HG03460 (cell line): ENCODE results near the gene ACTN2.
"Not testable (repeated sequence)": the region's sequence is repeated elsewhere in the genome, so short reads cannot be mapped to it uniquely, and the experiment has no call there.

Experiments used
- ATAC-seq: cut with Tn5 transposase; IDR thresholded peaks from one replicate; pipeline ENCODE4 v1.9.1; 2021; ENCODE audit not compliant: unreplicated experiment

ACTN2 gene

DNA sequence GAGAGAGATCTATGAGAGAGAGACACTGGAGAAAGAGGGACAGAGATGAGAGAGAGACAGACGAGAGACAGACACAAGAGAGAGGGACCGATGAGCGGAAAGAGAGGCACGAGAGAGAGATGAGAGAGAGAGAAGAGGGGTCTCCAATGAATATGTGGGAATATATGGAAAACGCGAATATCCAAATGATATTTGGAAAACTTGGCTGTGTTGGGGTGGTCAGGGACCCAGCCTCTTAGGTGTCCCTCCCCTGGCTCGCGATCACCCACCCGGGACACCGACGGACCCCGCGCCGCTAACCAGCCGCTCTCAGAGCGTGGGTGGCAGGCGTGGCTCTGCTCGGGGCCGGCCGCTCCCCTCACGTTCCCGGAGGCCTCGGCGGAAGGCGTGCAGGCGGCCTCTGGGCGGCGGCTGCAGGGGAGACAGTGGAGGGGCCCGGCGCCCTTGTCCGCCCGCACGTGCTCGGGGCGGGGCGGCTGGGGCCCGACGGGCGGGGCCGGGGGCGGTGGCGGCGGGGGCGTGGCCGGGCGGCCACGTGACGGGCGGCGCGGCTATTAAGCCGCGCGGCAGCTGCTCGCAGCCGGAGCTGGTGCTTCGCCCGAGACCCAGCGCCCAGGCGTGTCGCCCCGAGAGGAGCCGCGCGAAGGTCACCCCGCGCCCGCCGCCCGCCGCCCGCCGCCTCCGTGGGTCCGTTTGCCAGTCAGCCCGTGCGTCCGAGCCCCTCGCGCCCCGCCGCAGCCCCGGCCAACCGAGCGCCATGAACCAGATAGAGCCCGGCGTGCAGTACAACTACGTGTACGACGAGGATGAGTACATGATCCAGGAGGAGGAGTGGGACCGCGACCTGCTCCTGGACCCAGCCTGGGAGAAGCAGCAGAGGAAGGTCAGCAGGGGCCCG, at the start of gene ACTN2:
TSS of gene ACTN2 (plus strand) at position 583 of the 898 bp plus-strand sequence. CDS start at position 758, 175 bp downstream.
- ATAC-seq = peak; percentile 79

DNA sequence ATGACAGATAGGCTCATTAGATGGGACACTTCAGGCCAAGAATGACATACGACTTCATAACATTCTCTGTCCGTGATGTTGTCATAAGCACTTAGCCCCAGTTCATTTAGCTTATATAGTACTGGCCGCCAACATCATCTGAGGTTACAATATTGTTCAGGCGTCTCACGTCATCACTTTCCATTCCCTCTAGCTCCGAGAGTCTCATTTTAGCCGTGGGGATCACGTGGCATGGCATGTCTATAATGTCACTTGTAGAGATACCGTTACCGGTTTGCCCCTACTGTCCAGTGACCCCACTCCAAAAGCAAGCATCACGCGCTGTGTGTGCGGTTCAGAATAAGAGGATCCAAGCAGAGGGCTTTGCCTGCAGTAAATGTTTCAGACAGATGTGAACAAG, 47.4 kb upstream of the ACTN2 start:
- no peak for ATAC-seq

DNA sequence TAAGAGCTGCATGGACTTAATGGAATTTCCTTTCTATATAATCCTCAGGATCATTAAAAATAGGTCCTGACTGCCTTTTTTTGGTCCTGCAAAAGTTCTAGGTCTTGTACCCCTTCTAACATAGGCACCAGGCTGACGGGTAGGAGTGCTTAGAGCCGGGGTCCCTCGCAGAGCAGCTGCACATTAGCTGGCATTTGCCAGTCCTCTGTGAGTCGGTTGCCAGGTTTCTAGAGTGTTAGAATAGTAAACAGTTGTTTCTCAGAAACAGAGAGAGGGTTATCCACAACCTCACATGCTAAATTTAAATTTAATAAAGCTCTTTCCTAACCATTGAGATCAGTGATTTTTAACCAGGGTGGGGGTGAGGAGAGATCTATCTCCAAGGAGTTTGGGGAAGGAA, 46.6 kb upstream of the ACTN2 start:
- no peak for ATAC-seq

DNA sequence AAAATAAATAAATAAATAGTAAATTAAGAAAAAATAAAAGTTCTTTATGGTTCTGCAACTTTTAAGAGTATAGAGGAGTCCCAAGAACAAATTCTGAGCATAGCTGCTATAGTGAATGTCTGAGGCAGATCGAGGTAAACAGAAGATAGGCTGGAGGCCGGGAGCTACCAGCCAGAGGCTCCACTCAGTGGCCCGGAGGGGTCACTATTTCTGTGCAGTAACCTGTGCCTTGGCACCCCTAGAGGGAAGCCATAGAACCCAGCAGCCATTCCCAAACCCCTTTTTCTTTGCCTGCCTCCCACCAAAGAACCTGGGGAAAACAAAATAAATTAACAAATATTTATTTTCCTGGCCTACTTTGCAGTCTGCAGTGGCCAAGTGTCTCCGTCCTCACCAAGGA, 43.5 kb upstream of the ACTN2 start:
- ATAC-seq = no peak

DNA sequence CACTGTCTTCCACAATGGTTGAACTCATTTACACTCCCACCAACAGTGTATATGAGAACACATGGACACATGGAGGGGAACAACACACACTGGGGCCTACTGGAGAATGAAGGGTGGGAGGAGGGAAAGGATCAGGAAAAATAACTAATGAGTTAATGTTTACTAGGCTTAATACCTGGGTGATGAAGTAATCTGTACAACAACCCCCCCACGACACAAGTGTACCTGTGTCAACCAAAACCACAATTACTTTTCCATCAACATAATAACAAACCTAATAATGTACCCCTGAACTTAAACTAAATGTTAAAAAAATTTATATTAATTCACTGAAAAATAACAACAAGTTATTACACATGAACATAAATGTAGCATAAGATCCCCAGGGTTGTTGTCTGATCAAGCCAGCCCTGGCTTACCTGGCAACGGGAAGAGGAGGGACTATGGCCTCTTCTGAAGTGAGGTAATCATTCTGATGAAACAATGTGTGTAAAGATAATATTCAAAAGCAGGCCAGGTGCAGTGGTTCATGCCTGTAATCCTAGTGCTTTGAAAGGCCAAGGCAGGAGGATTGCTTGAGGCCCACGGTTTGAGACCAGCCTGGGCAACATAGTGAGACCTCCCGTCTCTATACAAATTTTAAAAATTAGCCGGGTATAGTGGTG, 41.2 kb upstream of the ACTN2 start:
- no peak for ATAC-seq

DNA sequence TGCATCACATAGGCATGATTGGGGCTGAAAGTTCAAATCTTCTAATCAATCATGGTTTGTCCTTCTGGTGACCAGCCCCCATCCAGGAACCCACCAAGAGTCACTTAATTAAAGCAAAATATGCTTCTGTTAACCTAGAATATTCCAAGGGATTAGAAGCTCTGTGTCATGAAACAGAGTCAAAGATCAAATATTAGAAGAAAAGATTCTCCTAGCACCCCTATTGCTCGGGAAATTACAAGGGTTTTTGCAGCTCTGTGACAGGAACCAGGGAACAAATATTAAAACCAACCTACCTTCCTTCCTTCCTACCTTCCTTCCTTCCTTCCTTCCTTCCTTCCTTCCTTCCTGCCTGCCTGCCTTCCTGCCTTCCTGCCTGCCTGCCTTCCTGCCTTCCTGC, 31.8 kb upstream of the ACTN2 start:
- ATAC-seq = no peak

DNA sequence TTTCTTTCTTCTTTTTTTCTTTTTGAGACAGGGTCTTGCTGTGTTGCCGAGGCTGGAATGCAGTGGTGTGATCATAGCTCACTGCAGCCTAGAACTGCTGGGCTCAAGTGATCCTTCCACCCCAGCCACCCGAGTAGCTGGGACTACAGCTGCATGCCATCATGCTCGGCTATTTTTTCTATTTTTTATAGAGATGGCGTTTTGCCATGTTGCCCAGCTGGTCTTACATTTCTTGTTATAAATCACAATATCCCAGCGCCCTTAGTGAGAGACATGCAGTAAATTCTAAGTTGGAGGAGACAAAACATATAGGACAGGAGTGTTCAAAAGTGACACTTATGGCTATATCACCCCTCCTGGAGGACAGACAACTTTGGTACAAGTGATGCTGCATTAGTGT, 31.3 kb upstream of the ACTN2 start:
- ATAC-seq = no peak

DNA sequence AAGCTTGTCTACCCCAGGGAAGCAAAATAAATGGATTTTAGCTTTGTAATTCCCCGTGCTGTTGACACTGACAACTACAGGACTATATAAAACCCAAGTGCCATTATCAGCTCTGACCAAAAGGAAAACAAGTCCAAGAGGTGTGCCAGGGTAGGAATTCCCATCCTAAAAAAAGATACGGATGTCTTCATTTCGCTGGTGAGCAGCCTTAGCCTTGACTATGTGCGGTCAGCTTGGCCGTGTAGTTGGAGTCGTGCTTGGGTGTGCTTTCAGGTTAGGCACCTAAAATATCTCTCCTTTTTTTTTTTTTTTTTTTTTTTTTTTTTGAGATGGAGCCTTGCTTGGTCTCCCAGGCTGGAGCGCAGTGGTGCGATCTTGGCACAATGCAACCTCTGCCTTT, 28.9 kb upstream of the ACTN2 start:
- ATAC-seq = no peak

DNA sequence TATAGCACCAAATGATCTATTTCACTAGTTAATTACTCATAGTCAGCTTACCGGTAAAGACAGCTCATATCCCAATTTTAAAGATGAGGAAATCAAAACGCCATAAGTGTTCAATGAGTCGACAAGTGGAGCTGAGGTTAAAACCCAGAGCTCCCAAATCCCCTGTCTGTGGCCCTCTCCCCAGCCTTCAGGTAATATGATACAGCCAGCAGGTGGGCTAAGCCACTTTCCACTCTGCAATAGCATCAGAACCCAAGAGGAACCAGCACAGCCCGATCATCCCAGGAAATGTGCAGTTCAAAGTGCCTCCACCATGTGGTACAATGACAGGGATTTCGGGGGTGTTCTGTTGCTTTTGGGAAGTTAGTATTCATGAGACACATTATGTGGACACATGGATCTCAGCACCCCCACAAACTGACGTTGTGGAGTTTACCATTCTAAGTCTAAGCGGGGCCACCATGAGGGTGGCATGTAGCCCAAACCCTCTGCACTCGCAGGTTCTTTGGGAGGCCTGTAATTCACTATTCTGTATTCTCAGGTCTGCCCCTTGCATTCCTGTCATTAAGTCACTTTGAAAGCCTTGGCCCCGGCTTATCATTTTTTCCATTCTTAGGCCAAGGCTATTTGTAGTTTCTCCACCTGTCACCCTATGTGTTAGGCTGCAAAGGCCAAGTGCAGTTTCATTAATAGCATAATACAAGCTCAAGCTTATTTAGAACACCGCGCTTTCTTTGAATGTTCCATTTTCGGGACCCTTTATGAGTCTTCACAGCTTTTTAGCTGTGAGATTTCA, 26.3 kb upstream of the ACTN2 start:
- ATAC-seq = no peak

DNA sequence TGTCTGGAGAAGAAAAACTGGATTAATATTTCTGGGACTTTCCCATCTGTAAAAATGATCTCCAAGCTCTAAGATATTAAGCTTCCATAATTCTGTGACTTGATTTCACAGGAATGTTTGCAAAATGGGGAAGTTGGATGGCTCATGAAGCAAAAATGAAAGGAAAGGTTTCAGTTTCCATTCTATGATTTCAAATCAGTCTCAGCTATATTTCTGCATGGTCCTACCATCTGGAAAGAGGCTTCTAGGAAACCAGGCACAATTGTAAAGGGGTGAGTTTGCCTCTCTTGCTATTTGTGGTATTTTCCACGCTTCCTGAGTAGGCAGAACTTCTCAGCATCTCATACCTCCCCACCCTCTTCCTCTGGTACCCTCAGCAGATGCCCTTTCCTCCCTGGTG, 22.4 kb upstream of the ACTN2 start:
- no peak for ATAC-seq

DNA sequence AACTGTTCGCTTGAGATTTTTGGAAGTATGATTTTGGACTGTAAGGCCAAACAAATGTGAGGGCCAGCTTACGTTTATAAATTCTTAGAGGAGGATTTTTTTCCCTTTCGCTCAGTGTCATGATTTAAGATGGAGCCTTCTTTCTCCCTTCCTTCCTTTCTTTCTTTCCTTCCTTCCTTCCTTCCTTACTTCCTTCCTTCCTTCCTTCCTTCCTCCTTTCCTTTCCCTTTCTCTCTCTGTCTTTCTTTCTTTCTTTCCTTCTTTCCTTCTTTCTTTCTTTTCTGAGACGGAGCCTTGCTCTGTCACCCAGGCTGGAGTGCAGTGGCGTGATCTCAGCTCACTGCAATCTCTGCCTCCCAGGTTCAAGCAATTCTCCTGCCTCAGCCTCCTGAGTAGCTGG, 17.4 kb upstream of the ACTN2 start:
- not testable (repeated sequence) for ATAC-seq

DNA sequence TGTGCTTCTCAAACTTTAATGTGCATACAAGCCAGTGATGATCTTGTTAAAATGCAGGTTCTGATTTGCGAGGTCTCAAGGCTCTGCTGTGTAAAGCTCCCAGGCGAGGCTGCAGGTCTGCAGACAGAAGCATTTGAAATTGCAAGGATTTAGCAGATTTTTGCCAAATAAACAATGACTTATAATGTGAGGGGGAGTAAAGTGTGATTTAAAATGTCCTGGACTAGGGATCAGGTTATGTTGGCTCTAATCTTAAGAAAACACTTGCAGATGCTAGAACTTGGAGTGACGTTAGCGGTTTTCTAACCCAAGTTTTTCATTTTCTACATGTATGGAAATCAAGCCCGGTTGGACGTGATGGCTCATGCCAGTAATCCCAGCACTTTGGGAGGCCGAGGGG, 16.2 kb upstream of the ACTN2 start:
- no peak for ATAC-seq

DNA sequence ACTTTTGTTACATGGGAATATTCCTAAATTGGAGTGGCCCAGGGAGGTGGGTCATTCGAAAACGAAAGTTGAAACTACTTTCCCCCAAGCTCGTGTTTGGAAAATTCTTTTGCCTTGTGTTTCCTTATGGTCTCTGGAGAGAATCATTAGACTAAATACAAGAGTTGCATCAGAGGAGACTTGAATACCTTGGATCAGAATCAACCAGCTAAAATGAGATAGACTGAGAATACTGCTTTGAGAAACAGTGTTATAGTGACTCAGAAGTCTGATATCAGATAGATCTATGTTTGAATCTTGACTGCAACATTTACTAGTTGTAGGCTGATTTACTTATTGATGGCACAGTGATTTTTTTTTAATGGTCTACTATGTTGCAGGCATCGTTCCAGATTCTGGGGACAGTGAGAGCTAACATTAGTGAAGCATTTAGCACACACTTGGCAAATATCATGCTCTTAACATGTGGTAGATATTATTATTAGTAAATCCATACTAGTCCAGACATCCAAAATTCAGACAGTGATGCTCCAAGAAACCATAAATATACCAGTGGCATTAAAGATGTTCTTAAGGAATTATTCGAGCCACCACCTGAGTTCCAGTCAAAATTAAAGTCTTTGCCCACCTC, 12.9 kb upstream of the ACTN2 start:
- ATAC-seq = no peak

DNA sequence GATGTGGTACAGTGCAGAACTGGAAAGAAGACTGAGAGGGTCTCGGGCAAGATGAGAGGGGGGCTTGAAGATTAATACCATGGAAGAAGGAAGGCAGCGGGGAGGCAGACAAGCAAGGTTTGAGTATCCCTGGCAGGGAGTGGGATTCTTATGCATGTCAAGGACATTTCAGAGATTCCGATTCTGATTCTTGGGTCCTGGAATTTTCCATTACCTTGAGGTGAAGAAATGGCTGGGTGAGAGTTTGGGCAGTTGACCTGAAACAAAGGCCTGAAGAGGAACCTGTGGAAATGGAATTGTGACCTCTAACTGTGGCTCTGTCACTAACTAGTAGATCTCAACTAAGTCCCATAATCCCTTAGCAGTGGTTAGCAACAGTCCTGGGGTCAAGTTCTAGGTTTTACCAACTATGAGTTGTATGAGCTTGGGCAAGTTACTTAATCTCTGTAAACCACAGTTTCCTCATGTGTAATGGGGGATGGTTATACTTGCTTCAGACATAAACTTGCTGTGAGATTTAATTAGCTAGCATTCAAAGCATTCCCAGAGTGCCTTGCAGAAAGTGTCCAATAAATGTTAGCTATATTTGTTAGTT, 8.6 kb upstream of the ACTN2 start:
- ATAC-seq = no peak

DNA sequence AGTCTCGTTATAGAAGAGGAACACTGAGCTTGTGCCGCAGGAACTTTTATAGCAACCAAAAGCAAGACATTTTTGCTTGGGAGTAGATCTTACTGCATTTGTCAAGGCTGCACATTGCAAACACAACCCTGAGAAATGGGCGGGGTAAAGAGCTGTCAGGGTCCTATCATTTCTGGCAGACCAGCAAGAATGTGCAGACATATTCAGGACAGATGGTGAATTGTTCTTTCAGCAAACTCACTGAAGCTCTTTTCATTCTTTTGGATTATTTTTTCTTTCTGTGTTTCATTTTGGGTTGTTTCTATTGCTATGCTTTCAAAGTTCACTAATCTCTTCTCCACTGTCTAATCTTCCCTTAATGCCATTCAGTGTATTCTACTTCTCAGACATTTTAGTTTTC, 5.1 kb upstream of the ACTN2 start:
- no peak for ATAC-seq

DNA sequence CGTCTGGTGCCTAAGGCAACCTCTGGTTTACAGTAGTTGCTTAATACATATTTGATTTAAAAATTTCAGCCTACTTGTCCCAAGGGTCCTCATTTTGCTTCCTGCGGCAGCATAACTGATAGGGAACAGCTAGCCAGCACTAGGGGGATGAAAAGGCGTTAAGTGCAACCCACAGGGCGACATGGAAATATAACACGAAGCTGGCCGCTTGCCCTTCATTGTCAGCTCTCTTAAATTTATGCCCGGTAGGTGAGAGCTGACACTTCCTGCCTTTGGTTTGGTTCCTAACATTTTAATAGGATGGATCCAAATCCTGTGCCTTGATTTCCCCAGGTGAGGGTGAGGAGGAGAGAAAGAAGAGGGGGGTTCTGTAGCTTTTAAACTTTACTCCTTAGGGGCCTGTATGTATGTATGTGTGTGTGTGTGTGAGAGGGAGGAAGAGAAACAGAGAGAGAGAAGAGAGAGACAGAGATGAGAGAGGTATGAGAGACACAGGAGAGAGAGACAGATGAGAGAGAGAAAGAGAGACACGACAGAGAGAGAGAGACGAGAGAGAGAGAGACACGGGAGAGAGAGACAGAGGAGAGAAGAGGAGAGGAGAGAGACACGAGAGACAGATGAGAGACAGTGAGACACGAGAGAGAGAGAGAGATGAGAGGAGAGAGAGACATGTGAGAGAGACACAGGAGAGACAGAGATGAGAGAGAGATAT, 938 bp upstream of the ACTN2 start:
- no peak for ATAC-seq

DNA sequence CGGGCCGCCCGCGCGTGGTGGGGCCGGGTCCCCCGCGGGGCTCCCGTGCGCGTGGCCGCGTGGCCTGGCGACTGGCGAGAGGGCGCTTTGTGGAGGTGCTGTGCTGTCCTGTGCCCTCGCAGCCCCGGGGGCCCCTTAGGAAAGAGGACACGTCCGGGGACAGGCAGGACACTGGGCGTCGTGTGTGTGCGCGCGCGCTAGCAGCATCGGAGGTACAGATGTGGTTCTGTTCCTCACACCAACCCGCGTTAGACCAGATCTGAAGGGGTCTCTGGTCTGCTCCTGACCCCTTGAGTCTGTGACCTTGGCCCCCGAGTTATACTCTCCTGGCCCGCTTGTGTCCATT, 489 bp downstream of the ACTN2 start:
- ATAC-seq = no peak

DNA sequence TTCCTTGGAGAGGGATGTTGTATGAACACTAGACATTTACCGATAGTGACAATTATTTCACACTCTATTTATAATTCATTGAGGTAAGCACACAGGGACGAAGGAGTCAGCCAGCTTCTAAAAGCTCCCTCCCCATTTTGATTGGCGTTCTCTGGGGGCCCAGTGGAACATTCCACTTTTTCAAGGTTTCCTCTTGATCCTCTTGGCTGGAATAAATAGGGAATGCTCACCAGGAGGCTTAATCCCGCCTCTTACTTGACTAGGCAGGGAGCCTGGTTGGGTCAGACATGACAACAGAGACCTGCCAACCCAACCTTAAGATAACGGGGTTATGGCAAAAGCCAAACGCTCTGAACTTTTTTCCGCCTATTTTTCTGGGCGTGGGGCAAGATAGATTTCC, 974 bp downstream of the ACTN2 start:
- ATAC-seq = no peak

DNA sequence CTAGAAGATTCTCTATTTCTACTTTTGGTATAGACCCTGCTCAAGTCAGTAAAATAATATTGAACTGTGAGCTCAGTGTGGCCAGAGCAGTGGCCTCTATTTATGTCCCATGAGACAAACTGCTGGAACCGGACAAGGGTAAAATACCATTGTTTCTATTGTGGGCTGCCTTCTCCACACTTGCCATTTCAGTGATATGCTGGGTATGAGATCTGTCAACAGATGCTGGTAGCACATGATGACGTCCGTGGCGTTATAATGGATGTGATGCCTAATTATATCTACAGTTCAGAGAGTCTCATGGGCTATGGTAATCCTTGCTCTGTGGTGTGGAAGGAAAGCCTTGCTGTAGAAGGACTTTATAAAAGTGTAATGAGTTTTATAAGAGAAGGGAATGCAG, 2.4 kb downstream of the ACTN2 start:
- no peak for ATAC-seq
